Urothelium cell line (cell line): ENCODE data around the gene GRB10.

Experiments used
- DNase-seq: peaks from one replicate; pipeline ENCODE4 v3.0.0; 2011; ENCODE audit warnings: low spot score, mixed read lengths
- FAIRE-seq: peaks from 2 replicates; lab custom pipeline; 2011; peaks lifted over from hg19 to GRCh38; lab: Jason Lieb, UNC

Gene GRB10

GRCh38 chr7:50782375-50783208 is at the start of gene GRB10:
Gene GRB10, minus strand, starts transcription at chr7:50782896. Its CDS starts 50,574 bp downstream, at chr7:50732322.
- DNase-seq (no peak), FAIRE-seq (peak; percentile 35)

- DNase-seq (no peak), FAIRE-seq (no peak)
Observed at GRCh38 chr7:50828801-50829200, 46.1 kb upstream of the GRB10 start.

GRCh38 chr7:50828116-50828515 is 45.4 kb upstream of the GRB10 start:
- FAIRE-seq (no peak), DNase-seq (no peak)

- no peak for DNase-seq
- peak; percentile 70 for FAIRE-seq
Observed at GRCh38 chr7:50827281-50827680, 44.6 kb upstream of the GRB10 start.

- FAIRE-seq (peak; percentile 99), DNase-seq (peak; percentile 83)
Observed at GRCh38 chr7:50826371-50827172, 43.9 kb upstream of the GRB10 start.

GRCh38 chr7:50825465-50825864 is 42.8 kb upstream of the GRB10 start:
- FAIRE-seq (no peak), DNase-seq (no peak)

- FAIRE-seq (no peak), DNase-seq (no peak)
Observed at GRCh38 chr7:50824882-50825281, 42.2 kb upstream of the GRB10 start.

GRCh38 chr7:50822706-50823105 is 40.0 kb upstream of the GRB10 start:
- FAIRE-seq: no peak

GRCh38 chr7:50822110-50822509 is 39.4 kb upstream of the GRB10 start:
- FAIRE-seq (no peak), DNase-seq (no peak)

More at GRCh38 chr7:50822706-50823105, 40.0 kb upstream of the GRB10 start:
- no peak for DNase-seq

- DNase-seq (peak; percentile 49), FAIRE-seq (peak; percentile 65)
Observed at GRCh38 chr7:50821457-50822008, 38.8 kb upstream of the GRB10 start.

GRCh38 chr7:50818324-50818723 is 35.6 kb upstream of the GRB10 start:
- FAIRE-seq (peak; percentile 85), DNase-seq (peak; percentile 42)

- no peak for FAIRE-seq
- DNase-seq: no peak
Observed at GRCh38 chr7:50817561-50817960, 34.9 kb upstream of the GRB10 start.

GRCh38 chr7:50815138-50815537 is 32.4 kb upstream of the GRB10 start:
- DNase-seq (no peak), FAIRE-seq (no peak)

GRCh38 chr7:50814166-50814565 is 31.5 kb upstream of the GRB10 start:
- DNase-seq: no peak
- FAIRE-seq: no peak

- FAIRE-seq (no peak), DNase-seq (peak; percentile 83)
Observed at GRCh38 chr7:50812841-50813475, 30.3 kb upstream of the GRB10 start.

- no peak for FAIRE-seq
Observed at GRCh38 chr7:50812094-50812493, 29.4 kb upstream of the GRB10 start.

GRCh38 chr7:50808282-50808888 is 25.7 kb upstream of the GRB10 start:
- FAIRE-seq (no peak), DNase-seq (no peak)

More at GRCh38 chr7:50812094-50812493, 29.4 kb upstream of the GRB10 start:
- DNase-seq: no peak

GRCh38 chr7:50807026-50807730 is 24.5 kb upstream of the GRB10 start:
- DNase-seq: no peak
- no peak for FAIRE-seq

GRCh38 chr7:50806143-50806542 is 23.4 kb upstream of the GRB10 start:
- FAIRE-seq (no peak), DNase-seq (no peak)
